GM12875 (cell line): ENCODE measurements around the gene PRLR.

Experiments
- H3K4me3 ChIP-seq: one replicate; pipeline ENCODE4 v1.5.1; 2011; ENCODE audit warnings: low read depth, low read length, control low read depth
- CTCF ChIP-seq: IDR thresholded peaks from 2 replicates; pipeline ENCODE4 v1.5.1; 2011; ENCODE audit warnings: low read depth, mild to moderate bottlenecking, control low read depth, inconsistent platforms, low read length, moderate library complexity, borderline replicate concordance; ENCODE audit not compliant: insufficient read depth

Gene PRLR

DNA sequence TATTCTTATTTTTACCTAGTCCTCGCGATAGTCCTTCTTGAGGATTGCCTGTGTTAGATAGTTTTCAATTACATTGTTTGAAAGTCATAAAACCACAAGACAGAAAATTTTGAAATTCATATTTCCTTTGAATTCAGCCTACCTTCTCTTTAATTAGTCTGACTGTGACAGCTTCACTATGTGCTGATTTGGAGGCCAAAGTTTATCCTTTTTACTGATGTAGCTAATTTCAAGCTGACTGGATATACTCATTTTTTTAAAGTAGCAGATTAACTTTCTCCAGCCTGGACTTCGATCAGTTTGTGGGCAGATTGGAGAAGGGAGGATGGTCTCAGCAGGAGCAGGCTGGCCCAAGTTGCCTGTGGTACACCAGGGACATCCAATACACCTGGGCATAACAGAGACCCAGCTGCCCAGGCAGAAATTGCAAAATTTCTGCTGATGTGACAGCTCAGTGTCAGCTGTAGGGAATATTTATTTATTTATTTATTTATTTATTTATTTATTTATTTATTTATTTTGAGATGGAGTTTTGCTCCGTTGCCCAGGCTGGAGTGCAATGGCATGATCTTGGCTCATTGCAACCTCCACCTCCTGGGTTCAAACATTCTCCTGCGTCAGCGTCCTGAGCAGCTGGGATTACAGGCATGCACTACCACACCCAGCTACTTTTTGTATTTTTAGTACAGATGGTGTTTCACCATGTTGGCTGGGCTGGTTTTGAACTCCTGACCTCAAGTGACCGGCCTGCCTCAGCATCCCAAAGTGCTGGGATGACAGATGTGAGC lies 206.7 kb downstream of the PRLR start:
- H3K4me3 ChIP-seq, result no peak overlapping the region
- no peak for TF ChIP-seq CTCF

- TF ChIP-seq CTCF, result no peak
- H3K4me3 ChIP-seq, result no peak overlapping the region
These were observed 213.9 kb downstream of the PRLR start for GRCh38 chr5:35016174-35017051.

- TF ChIP-seq CTCF, result no peak
- no peak overlapping the region for H3K4me3 ChIP-seq
These were observed 215.2 kb downstream of the PRLR start for GRCh38 chr5:35015063-35015462.

DNA sequence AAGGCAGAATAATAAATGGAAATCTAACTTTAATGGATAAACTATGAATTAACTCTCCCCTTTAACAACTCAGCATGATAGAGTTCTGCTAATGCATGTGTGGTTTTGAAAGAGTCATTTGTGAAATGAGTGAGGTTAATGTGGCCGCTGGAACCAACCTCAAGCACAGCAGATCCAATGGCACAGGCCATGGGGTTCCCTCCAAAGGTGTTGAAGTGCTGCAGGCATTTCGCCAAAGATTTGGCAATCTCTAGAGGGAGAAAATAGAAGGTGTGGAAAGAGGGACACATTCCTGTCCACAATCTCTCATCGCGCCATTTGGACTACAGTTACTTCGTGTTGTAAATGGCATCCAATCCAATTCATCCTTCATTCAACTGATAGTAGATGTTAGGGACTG lies 217.5 kb downstream of the PRLR start:
- H3K4me3 ChIP-seq, result no peak overlapping the region
- no peak for TF ChIP-seq CTCF

DNA sequence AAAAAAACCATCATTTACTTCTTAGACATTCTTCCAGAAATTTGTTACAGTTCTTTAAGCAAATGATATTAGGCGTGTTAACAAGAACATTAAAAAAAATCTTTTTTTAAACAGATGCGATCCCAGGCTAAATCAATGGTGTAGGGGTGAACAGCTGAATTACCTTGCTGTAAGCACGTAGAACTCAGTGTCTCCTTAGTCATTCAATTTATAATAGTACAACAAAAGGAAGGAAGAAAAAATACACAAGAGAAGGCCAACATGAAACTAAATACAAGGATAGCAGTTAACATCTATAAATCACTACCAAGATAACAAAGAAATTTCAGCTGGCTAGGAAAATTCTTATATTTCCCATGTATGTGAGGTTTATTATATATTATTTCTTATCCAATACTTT lies 217.9 kb downstream of the PRLR start:
- H3K4me3 ChIP-seq, result no peak overlapping the region
- no peak for TF ChIP-seq CTCF

DNA sequence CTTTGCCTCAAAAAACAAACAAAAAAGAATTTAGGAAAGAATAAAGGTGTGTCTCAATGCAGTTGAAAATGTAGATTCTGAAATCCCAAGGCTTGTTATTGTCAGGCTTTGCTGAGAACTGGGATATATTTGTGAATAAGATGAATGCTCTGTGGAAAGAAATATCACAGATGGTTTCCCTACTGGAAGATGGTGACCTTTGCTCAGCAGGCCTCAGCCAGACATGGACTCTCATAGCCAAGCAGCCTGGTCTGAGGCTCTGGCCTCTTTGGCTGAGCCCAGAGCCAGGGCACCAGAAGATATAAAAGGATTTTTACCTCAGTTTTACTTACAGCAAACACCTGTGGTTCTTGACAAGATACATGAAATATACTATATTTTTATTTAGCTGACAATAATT lies 219.6 kb downstream of the PRLR start:
- no peak for TF ChIP-seq CTCF
- H3K4me3 ChIP-seq, result no peak overlapping the region

DNA sequence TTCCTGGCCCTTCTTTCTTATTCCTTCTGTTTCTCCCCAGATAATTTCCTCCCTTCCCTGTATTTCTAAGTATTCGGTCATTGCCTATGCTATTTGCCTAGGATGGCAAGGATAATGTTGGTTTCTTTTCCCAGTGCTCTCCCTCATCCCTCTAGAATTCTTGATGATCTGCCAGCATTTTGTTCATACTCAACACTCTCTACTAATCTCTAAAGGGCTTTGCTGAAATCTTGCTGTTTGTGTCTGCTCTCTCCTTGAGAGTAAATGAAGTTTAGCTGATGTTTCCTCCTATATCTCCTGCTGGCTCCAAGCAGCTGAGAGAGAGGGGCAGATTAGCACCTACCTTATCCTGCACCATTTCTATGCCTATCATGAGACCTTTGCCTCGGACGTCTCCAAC lies 220.6 kb downstream of the PRLR start:
- TF ChIP-seq CTCF, result no peak
- H3K4me3 ChIP-seq, result no peak overlapping the region
